C4-2B (cell line): ENCODE data around the gene GGT1.
"Not testable (repeated sequence)": the region's sequence is repeated elsewhere in the genome, so short reads cannot be mapped to it uniquely, and the experiment has no call there.

Experiments used
- H3K27ac ChIP-seq: fragments of 450-650 bp; 2 replicates; pipeline ENCODE4 v1.5.1; 2017
- CTCF ChIP-seq: fragments of 450-650 bp; conservative IDR thresholded peaks from 2 replicates; pipeline ENCODE4 v1.5.1; 2017; ENCODE audit warnings: mild to moderate bottlenecking

GGT1 gene

DNA sequence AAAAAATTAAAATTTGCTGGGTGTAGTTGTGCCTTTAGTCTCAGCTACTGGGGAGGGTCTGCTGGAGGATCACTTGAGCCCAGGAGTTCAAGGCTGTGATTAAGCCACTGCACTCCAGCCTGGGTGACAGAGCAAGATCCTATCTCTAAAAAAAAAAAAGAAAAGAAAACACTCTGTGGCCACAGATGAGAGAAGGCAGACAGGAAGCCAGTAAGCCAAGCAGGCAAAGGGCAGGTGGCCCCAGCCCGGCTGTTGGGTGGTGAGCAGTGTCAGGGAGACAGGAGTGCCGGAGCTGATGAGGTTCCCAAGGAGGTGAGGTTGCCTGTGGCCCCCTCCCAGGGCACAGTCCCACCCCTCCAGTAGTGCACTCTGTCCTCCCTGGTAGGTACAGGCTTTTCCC, 19.6 kb downstream of the GGT1 start:
- not testable (repeated sequence) for H3K27ac ChIP-seq

DNA sequence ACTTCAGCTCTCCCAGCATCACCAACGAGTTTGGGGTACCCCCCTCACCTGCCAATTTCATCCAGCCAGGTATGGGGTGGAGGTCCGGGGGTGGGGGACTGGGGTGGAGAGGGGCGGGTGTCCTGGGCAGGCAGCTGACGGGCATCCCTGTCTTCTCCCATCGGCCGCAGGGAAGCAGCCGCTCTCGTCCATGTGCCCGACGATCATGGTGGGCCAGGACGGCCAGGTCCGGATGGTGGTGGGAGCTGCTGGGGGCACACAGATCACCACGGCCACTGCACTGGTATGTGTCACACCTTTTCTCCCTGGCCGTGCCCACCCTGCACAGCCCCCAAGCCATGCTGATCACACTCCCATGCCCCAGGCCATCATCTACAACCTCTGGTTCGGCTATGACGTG, 24.9 kb downstream of the GGT1 start:
- H3K27ac ChIP-seq = not testable (repeated sequence)

GRCh38 chr22:24629069-24629468, 26.1 kb downstream of the GGT1 start:
- TF ChIP-seq CTCF = peak; percentile 51; the same call in 1 of the 2 replicates
- H3K27ac ChIP-seq = not testable (repeated sequence)

DNA sequence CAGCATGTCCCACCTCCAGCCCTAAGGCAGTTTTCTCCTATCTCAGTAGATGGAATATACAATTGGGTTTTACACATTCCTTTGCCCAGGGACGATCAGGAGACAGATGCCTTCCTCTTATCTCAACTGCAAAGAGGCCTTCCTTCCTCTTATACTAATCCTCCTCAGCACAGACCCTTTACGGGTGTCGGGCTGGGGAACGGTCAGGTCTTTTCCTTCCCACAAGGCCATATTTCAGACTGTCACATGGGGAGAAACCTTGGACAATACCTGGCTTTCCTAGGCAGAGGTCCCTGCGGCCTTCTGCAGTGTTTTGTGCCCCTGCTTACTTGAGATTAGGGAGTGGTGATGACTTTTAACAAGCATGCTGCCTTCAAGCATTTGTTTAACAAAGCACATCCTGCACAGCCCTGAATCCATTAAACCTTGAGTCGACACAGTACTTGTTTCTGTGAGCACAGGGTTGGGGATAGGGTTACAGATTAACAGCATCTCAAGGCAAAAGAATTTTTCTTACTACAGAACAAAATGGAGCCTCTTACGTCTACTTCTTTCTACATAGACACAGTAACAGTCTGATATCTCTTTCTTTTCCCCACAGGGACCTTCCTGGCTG, 27.9 kb downstream of the GGT1 start:
- not testable (repeated sequence) for H3K27ac ChIP-seq

DNA sequence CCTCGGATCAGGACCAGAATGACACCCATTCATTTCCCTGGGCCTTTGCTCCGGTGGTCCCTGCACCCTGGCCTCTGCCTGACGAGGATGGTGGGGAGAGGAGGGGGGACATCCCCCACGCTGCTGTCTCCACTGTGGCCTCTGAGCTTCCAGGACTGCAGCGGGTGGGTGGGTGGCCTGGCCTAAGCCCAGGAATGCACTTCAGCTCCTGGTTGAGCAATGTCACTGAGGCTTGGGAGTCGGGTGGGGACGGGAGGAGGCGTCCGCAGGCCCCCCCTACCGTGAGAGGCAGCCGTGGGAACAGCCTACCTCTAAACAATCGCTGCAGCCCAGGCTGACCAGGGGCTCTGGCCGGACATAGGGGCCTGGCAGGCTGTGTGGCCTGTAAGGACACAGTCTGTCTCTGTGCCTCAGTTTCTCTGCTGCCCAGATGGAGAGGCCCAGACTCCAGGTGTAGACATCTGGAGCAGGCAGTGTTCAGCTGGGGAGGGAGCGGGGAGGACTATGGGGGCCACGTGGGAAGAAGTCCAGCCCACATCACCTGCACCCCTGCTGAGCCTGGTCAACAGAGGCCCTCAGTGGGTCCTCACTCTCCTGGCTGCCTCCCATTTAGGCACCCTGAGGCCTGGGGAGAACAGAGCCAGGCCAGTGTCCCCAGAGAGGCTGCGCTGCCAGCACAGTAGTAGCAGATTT, 28.6 kb downstream of the GGT1 start:
- not testable (repeated sequence) for H3K27ac ChIP-seq

DNA sequence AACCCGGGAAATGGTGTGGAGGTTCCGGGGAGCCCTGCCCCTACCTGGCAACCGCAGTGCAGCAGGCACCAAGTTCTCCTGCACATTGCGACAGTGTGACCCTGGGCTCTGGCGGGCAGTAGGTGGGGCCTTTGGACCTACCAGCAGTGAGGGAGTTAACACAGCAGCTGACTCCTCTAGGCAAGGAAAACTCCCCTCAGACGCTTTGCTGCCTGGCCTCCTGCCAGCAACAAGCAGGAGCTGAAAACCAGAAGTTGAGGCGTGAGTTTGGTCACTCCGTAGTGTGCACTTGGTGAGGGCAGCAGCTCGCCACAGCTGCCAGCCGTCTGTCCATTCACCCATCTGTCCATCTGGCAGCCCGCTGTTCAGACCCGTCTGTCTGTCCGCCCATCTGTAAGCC, 29.6 kb downstream of the GGT1 start:
- not testable (repeated sequence) for H3K27ac ChIP-seq

DNA sequence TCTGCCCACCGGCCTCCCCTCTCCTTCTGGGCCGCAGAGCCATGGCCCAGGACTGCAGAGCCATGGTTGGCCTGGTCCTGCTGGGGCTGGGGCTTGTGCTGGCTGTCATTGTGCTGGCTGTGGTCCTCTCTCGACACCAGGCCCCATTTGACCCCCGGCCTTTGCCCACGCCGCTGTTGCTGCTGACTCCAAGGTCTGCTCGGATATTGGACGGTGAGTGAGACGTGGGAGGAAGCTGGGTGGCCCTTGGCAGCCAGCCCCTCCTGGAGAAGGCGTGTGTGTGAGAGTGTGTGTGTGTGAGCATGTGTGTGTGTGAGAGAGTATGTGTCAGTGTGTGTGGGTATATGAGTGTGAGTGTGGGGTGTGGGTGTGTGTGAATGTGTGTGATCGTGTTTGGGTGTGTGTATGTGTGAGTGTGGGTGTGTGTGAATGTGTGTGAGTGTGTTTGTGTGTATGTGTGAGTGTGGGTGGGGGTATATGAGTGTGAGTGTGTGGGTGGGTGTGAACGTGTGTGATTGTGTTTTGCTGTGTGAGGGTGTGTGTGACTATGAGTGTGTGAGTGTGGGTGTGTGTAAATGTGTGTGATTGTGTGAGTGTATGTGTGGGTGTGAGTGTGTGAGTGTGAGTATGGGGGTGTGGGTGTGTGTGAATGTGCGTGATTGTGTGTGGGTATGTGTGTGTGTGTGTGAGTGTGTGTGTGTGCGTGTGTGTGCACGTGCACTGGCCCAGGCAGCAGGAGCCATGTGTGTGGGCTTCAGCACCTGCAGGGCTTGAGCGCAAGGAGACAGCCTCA, 30.4 kb downstream of the GGT1 start:
- not testable (repeated sequence) for H3K27ac ChIP-seq

DNA sequence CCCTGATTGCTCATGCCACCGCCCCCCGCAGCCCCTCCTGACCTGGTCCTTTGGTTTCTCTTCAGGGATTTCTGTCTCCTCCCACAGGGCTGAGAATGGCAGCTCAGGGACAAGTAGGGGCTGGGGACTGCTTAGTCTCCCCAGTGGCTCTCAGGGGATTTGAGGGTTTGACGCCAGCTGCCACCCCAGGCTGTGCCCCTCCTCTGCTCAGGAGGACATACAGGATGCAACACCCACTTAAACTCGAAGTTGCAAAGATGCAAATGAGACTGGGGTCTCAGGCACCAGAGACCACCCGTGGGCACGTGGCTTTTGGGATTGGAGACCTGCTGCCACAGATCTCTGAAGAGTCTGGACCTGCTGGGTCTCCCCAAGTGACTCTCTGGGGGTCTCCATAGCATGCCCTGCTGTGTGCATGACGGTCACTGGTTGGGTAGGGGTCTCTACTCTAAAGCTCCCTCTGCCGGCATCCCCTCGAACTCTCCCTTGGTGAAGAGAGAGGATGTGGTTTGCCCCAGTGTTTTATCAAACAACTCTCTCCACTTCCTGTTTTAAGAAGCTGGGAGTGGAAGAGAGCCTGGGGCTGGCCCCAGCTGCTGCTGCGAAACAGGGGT, 31.9 kb downstream of the GGT1 start:
- H3K27ac ChIP-seq = not testable (repeated sequence)

GRCh38 chr22:24636513-24636912, 33.5 kb downstream of the GGT1 start:
- not testable (repeated sequence) for H3K27ac ChIP-seq

- not testable (repeated sequence) for H3K27ac ChIP-seq
These were observed 39.3 kb downstream of the GGT1 start for GRCh38 chr22:24642307-24642706.

GRCh38 chr22:24644409-24644808, 41.4 kb downstream of the GGT1 start:
- not testable (repeated sequence) for H3K27ac ChIP-seq

- not testable (repeated sequence) for H3K27ac ChIP-seq
These were observed 42.7 kb downstream of the GGT1 start for GRCh38 chr22:24645408-24646399.

GRCh38 chr22:24646756-24647155, 43.8 kb downstream of the GGT1 start:
- not testable (repeated sequence) for H3K27ac ChIP-seq

DNA sequence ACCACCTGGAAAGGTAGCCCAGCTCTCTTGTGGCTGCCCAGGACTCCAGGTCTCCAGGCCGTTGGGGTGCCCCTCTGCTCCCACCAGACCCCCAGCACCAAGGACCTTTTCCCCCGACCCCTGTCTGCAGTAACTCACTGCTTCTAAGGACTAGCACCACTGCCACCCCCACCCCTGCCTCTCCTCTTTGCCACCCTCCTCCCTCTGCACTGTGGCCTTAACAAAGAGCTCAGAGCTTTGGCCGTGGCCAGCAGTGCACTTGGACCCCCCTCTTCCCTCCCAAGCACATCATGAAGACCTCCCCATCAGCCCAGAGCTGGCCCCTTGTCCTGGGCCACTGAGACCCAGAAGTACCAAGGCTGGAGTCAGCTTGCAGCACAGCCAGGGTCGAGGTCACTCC, 46.4 kb downstream of the GGT1 start:
- not testable (repeated sequence) for H3K27ac ChIP-seq
